GM23338 (cell line): Measurements from ENCODE around the gene LANCL3. TPM values are rescaled to one million over a fixed set of nuclear protein-coding genes. Genes with fewer than 3 reads are reported as not detected.

ENCODE experiments used
- ATAC-seq: fragments of 200-7000 bp; cut with Tn5 transposase; 3 replicates; pipeline ENCODE4 v1.9.1; 2020
- DNase-seq: peaks from one replicate; pipeline ENCODE4 v3.0.0-alpha.2; 2015; ENCODE audit warnings: low spot score
- H2AFZ ChIP-seq: fragments of 200-600 bp; sonication (generic); 2 replicates; pipeline ENCODE4 v1.8.0; 2016; ENCODE audit warnings: antibody characterized with exemption, mild to moderate bottlenecking, moderate library complexity
- H3F3A ChIP-seq: fragments of 200-600 bp; sonication (generic); replicated peaks from 2 replicates; pipeline ENCODE4 v1.8.0; 2017; ENCODE audit warnings: antibody characterized with exemption, mixed run types, low read depth
- H3K27ac ChIP-seq: fragments of 200-600 bp; sonication (generic); 2 replicates; pipeline ENCODE4 v1.6.1; 2016; ENCODE audit warnings: low read depth
- H3K27me3 ChIP-seq: fragments of 200-600 bp; sonication (generic); 2 replicates; pipeline ENCODE4 v1.8.0; 2016; ENCODE audit warnings: mild to moderate bottlenecking, mixed run types, moderate library complexity; ENCODE audit not compliant: insufficient read depth
- H3K36me3 ChIP-seq: fragments of 200-600 bp; sonication (generic); 2 replicates; pipeline ENCODE4 v1.8.0; 2016; ENCODE audit warnings: mild to moderate bottlenecking; ENCODE audit not compliant: insufficient read depth
- H3K4me1 ChIP-seq: fragments of 200-600 bp; sonication (generic); 2 replicates; pipeline ENCODE4 v1.8.0; 2016; ENCODE audit warnings: mild to moderate bottlenecking, moderate library complexity; ENCODE audit not compliant: insufficient read depth
- H3K4me2 ChIP-seq: fragments of 200-600 bp; sonication (generic); 2 replicates; pipeline ENCODE4 v1.7.1; 2017; ENCODE audit warnings: mixed run types
- H3K4me3 ChIP-seq: fragments of 200-600 bp; sonication (generic); 2 replicates; pipeline ENCODE4 v1.6.1; 2016; ENCODE audit warnings: mixed run types
- H3K79me2 ChIP-seq: fragments of 200-600 bp; sonication (generic); replicated peaks from 2 replicates; pipeline ENCODE4 v1.8.0; 2017; ENCODE audit warnings: mild to moderate bottlenecking; ENCODE audit not compliant: insufficient read depth
- H3K9me2 ChIP-seq: fragments of 200-600 bp; sonication (generic); 2 replicates; pipeline ENCODE4 v1.8.0; 2017; ENCODE audit not compliant: insufficient read depth
- H4K20me1 ChIP-seq: fragments of 200-600 bp; sonication (generic); replicated peaks from 2 replicates; pipeline ENCODE4 v1.8.0; 2017; ENCODE audit warnings: mild to moderate bottlenecking; ENCODE audit not compliant: insufficient read depth
- H3K27ac Mint-ChIP-seq: 2 replicates; pipeline ENCODE4 v1.8.0; 2020; ENCODE audit warnings: inconsistent platforms, mild to moderate bottlenecking, moderate library complexity, mixed read lengths
- H3K27me3 Mint-ChIP-seq: 3 replicates; pipeline ENCODE4 v1.8.0; 2022; ENCODE audit warnings: low read depth, mild to moderate bottlenecking, moderate library complexity, mixed read lengths, inconsistent platforms; ENCODE audit not compliant: insufficient read depth, poor library complexity
- H3K36me3 Mint-ChIP-seq: 3 replicates; pipeline ENCODE4 v1.8.0; 2021; ENCODE audit warnings: low read depth, mild to moderate bottlenecking, inconsistent platforms, moderate library complexity, mixed read lengths
- H3K4me1 Mint-ChIP-seq: 3 replicates; pipeline ENCODE4 v1.8.0; 2020; ENCODE audit warnings: mild to moderate bottlenecking, inconsistent platforms, mixed read lengths
- H3K4me3 Mint-ChIP-seq: 3 replicates; pipeline ENCODE4 v1.8.0; 2021; ENCODE audit warnings: moderate library complexity, mild to moderate bottlenecking, inconsistent platforms, mixed read lengths
- H3K9me3 Mint-ChIP-seq: 3 replicates; pipeline ENCODE4 v1.8.0; 2020; ENCODE audit warnings: moderate library complexity, mild to moderate bottlenecking, inconsistent platforms, mixed read lengths
- CREB1 ChIP-seq: fragments of 250-450 bp; sonication (Bioruptor Pico); IDR thresholded peaks from 2 replicates; pipeline ENCODE4 v1.5.0; 2020; ENCODE audit warnings: low read depth, mild to moderate bottlenecking, moderate library complexity
- EZH2 ChIP-seq: fragments of 200-600 bp; sonication (generic); IDR thresholded peaks from one replicate; pipeline ENCODE4 v1.8.0; 2017; ENCODE audit warnings: antibody characterized with exemption, mild to moderate bottlenecking, low read depth; ENCODE audit not compliant: unreplicated experiment
- EZH2phosphoT487 ChIP-seq: fragments of 200-600 bp; sonication (generic); IDR thresholded peaks from one replicate; pipeline ENCODE4 v1.8.1; 2018; ENCODE audit warnings: antibody characterized with exemption; ENCODE audit not compliant: unreplicated experiment
- JUNB ChIP-seq: IDR thresholded peaks from one replicate; pipeline ENCODE4 v1.6.1; 2016; ENCODE audit warnings: antibody characterized with exemption; ENCODE audit not compliant: unreplicated experiment
- NANOG ChIP-seq: IDR thresholded peaks from 2 replicates; pipeline ENCODE4 v1.6.1; 2016; ENCODE audit warnings: antibody characterized with exemption, borderline replicate concordance
- POLR2AphosphoS5 ChIP-seq: IDR thresholded peaks from 2 replicates; pipeline ENCODE4 v1.6.1; 2016; ENCODE audit warnings: antibody characterized with exemption, low read depth
- STAT1 ChIP-seq: IDR thresholded peaks from one replicate; pipeline ENCODE4 v1.6.1; 2016; ENCODE audit warnings: antibody characterized with exemption; ENCODE audit not compliant: unreplicated experiment
- ZNF331 ChIP-seq: fragments of 250-450 bp; sonication (Bioruptor Pico); IDR thresholded peaks from 2 replicates; pipeline ENCODE4 v1.5.0; 2020; ENCODE audit warnings: low read depth, mild to moderate bottlenecking, moderate library complexity
- polyA plus RNA-seq: library from polyadenylated mRNA; unstranded; fragments of >200 nt; fragmentation: Nextera tagmentation; extraction: Ambion mirVana; gene quantifications from 2 replicates; pipeline ENCODE4 v1.2.1, GENCODE V29; 2016
- total RNA-seq: library from RNA; depleted of rRNA; stranded (reverse); fragments of >200 nt; shearing (Covaris generic); gene quantifications from 2 replicates; pipeline ENCODE4 v1.2.3, GENCODE V29; 2014
- TF ChIP-seq, protein P1 (sequence below), 2 experiments: fragments of 200-600 bp in 1 of 2; sonication (generic) in 1 of 2; conservative IDR thresholded peaks; 2 replicates each; pipeline versions ENCODE4 v1.5.1 to v1.6.1; 2016 to 2017; ENCODE audit warnings: antibody characterized with exemption in 2 of 2, low read depth in 2 of 2, mild to moderate bottlenecking in 2 of 2, moderate library complexity in 1 of 2
- TF ChIP-seq, protein P2 (sequence below): IDR thresholded peaks from one replicate; pipeline ENCODE4 v1.6.1; 2018; ENCODE audit warnings: antibody characterized with exemption; ENCODE audit not compliant: unreplicated experiment
- TF ChIP-seq, protein P3 (sequence below): fragments of 250-450 bp; sonication (Bioruptor Pico); IDR thresholded peaks from 2 replicates; pipeline ENCODE4 v1.5.0; 2020; ENCODE audit warnings: mild to moderate bottlenecking, moderate library complexity

The LANCL3 gene
- total and polyA plus RNA-seq, 2 experiments from 2014 or later = 0.11 to 1.8 TPM

DNA sequence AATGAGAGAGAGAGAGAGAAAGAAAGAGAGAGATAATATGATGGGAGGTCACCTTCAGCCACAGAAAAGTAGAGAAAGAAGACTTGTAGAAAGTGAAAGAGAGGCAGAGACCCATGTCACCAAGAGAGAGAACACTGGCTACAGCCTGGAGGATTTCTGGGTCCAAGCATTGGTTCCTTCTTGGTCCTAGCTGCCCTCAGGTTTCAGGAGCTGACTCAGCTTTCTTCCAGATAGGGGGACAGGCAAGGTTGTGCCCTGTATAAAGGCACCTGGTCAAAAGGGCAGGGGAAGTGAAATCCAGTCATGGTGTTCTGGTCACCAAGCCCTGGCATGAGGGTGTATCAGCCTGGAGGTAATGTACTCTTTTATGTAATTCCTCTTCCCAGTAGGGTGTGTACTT, 66.6 kb downstream of the LANCL3 start (continued):
- TF ChIP-seq NANOG = no peak
- no peak for TF ChIP-seq STAT1
- TF ChIP-seq ZNF331 (CRISPR knock-in tag) = no peak
- TF ChIP-seq, protein P1, sequence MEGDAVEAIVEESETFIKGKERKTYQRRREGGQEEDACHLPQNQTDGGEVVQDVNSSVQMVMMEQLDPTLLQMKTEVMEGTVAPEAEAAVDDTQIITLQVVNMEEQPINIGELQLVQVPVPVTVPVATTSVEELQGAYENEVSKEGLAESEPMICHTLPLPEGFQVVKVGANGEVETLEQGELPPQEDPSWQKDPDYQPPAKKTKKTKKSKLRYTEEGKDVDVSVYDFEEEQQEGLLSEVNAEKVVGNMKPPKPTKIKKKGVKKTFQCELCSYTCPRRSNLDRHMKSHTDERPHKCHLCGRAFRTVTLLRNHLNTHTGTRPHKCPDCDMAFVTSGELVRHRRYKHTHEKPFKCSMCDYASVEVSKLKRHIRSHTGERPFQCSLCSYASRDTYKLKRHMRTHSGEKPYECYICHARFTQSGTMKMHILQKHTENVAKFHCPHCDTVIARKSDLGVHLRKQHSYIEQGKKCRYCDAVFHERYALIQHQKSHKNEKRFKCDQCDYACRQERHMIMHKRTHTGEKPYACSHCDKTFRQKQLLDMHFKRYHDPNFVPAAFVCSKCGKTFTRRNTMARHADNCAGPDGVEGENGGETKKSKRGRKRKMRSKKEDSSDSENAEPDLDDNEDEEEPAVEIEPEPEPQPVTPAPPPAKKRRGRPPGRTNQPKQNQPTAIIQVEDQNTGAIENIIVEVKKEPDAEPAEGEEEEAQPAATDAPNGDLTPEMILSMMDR (conservative IDR thresholded peaks at IDR 0.05; ENCODE audit: low read depth in 2 of 2) = no peak
- no peak for TF ChIP-seq EZH2
- TF ChIP-seq CREB1 = no peak
- no peak for TF ChIP-seq EZH2phosphoT487

- no peaks in the 10 kb centered on the region for H3K4me1 ChIP-seq
- no peaks in the 10 kb centered on the region for H3K79me2 ChIP-seq
- H3K4me2 ChIP-seq = no peak overlapping the region
- H3K4me3 Mint-ChIP-seq = no peak overlapping the region
- DNase-seq = no peak
- H3F3A ChIP-seq = no peaks in the 10 kb centered on the region
- H3K27ac Mint-ChIP-seq = no peak overlapping the region
- H3K4me1 Mint-ChIP-seq = peaks cover 5% of the 10 kb centered on the region; the same call in 2 of the 3 replicates
- no peaks in the 10 kb centered on the region for H3K27me3 Mint-ChIP-seq
- no peaks in the 10 kb centered on the region; the same call in 2 of the 3 replicates for H3K36me3 Mint-ChIP-seq
- H3K9me3 Mint-ChIP-seq = no peaks in the 10 kb centered on the region; the same call in 2 of the 3 replicates
- no peak overlapping the region for H3K27ac ChIP-seq
- no peaks in the 10 kb centered on the region for H3K36me3 ChIP-seq
- no peaks in the 10 kb centered on the region for H3K9me2 ChIP-seq
- H3K27me3 ChIP-seq = no peaks in the 10 kb centered on the region
- H3K4me3 ChIP-seq = no peak overlapping the region
- no peaks in the 10 kb centered on the region for H4K20me1 ChIP-seq
- ATAC-seq = no peak
- H2AFZ ChIP-seq = no peak overlapping the region
- no peak for TF ChIP-seq NANOG
- no peak for TF ChIP-seq STAT1
- no peak for TF ChIP-seq ZNF331 (CRISPR knock-in tag)
- TF ChIP-seq, protein P2, sequence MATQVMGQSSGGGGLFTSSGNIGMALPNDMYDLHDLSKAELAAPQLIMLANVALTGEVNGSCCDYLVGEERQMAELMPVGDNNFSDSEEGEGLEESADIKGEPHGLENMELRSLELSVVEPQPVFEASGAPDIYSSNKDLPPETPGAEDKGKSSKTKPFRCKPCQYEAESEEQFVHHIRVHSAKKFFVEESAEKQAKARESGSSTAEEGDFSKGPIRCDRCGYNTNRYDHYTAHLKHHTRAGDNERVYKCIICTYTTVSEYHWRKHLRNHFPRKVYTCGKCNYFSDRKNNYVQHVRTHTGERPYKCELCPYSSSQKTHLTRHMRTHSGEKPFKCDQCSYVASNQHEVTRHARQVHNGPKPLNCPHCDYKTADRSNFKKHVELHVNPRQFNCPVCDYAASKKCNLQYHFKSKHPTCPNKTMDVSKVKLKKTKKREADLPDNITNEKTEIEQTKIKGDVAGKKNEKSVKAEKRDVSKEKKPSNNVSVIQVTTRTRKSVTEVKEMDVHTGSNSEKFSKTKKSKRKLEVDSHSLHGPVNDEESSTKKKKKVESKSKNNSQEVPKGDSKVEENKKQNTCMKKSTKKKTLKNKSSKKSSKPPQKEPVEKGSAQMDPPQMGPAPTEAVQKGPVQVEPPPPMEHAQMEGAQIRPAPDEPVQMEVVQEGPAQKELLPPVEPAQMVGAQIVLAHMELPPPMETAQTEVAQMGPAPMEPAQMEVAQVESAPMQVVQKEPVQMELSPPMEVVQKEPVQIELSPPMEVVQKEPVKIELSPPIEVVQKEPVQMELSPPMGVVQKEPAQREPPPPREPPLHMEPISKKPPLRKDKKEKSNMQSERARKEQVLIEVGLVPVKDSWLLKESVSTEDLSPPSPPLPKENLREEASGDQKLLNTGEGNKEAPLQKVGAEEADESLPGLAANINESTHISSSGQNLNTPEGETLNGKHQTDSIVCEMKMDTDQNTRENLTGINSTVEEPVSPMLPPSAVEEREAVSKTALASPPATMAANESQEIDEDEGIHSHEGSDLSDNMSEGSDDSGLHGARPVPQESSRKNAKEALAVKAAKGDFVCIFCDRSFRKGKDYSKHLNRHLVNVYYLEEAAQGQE = no peak
- TF ChIP-seq POLR2AphosphoS5 = no peak
- no peak for TF ChIP-seq EZH2phosphoT487
- TF ChIP-seq, protein P3, sequence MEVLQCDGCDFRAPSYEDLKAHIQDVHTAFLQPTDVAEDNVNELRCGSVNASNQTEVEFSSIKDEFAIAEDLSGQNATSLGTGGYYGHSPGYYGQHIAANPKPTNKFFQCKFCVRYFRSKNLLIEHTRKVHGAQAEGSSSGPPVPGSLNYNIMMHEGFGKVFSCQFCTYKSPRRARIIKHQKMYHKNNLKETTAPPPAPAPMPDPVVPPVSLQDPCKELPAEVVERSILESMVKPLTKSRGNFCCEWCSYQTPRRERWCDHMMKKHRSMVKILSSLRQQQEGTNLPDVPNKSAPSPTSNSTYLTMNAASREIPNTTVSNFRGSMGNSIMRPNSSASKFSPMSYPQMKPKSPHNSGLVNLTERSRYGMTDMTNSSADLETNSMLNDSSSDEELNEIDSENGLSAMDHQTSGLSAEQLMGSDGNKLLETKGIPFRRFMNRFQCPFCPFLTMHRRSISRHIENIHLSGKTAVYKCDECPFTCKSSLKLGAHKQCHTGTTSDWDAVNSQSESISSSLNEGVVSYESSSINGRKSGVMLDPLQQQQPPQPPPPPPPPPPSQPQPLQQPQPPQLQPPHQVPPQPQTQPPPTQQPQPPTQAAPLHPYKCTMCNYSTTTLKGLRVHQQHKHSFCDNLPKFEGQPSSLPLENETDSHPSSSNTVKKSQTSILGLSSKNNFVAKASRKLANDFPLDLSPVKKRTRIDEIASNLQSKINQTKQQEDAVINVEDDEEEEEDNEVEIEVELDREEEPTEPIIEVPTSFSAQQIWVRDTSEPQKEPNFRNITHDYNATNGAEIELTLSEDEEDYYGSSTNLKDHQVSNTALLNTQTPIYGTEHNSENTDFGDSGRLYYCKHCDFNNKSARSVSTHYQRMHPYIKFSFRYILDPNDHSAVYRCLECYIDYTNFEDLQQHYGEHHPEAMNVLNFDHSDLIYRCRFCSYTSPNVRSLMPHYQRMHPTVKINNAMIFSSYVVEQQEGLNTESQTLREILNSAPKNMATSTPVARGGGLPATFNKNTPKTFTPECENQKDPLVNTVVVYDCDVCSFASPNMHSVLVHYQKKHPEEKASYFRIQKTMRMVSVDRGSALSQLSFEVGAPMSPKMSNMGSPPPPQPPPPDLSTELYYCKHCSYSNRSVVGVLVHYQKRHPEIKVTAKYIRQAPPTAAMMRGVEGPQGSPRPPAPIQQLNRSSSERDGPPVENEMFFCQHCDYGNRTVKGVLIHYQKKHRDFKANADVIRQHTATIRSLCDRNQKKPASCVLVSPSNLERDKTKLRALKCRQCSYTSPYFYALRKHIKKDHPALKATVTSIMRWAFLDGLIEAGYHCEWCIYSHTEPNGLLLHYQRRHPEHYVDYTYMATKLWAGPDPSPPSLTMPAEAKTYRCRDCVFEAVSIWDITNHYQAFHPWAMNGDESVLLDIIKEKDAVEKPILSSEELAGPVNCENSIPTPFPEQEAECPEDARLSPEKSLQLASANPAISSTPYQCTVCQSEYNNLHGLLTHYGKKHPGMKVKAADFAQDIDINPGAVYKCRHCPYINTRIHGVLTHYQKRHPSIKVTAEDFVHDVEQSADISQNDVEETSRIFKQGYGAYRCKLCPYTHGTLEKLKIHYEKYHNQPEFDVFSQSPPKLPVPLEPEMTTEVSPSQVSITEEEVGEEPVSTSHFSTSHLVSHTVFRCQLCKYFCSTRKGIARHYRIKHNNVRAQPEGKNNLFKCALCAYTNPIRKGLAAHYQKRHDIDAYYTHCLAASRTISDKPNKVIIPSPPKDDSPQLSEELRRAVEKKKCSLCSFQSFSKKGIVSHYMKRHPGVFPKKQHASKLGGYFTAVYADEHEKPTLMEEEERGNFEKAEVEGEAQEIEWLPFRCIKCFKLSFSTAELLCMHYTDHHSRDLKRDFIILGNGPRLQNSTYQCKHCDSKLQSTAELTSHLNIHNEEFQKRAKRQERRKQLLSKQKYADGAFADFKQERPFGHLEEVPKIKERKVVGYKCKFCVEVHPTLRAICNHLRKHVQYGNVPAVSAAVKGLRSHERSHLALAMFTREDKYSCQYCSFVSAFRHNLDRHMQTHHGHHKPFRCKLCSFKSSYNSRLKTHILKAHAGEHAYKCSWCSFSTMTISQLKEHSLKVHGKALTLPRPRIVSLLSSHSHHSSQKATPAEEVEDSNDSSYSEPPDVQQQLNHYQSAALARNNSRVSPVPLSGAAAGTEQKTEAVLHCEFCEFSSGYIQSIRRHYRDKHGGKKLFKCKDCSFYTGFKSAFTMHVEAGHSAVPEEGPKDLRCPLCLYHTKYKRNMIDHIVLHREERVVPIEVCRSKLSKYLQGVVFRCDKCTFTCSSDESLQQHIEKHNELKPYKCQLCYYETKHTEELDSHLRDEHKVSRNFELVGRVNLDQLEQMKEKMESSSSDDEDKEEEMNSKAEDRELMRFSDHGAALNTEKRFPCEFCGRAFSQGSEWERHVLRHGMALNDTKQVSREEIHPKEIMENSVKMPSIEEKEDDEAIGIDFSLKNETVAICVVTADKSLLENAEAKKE = no peak
- TF ChIP-seq EZH2 = no peak
- no peak for TF ChIP-seq JUNB
- TF ChIP-seq, protein P1 (conservative IDR thresholded peaks at IDR 0.05; ENCODE audit: low read depth in 2 of 2) = no peak
These were observed 68.7 kb downstream of the LANCL3 start for GRCh38 chrX:37640142-37640541.
